ENCODE results near the gene SZT2. TPM values are rescaled to one million over a fixed set of nuclear protein-coding genes. Genes with fewer than 3 reads are reported as not detected.
"Not testable (repeated sequence)": the region's sequence is repeated elsewhere in the genome, so short reads cannot be mapped to it uniquely, and the experiment has no call there.

The SZT2 gene
- total RNA-seq, 1 donor from 2014 or later: 139 TPM

DNA sequence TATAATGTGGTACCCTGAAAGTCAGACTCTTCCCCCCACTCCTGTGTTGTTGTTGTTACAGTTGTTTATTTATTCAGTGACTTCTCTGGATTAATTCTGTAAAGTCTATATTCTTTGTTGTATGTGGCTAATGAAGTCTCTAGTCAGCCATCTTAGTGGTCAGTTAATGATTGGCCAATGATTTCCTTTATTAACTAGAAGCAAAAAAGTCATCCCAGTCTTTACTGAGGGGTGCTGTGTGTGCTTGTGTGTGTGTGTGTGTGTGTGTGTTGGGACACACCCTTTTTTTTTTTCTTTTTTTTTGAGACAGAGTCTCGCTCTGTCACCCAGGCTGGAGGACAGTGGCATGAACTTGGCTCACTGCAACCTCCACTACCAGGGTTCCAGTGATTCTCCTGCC is 101.4 kb downstream of the SZT2 start:
- Mint-ChIP-seq H3K27ac (no peak overlapping the region), H3K27me3 (peaks cover 18% of the 10 kb centered on the region), H3K4me3 (no peak overlapping the region), H3K4me1 (no peaks in the 10 kb centered on the region), H3K9me3 (peaks cover 37% of the 10 kb centered on the region), H3K36me3 (ENCODE audit: low read depth) (peaks cover 4% of the 10 kb centered on the region)
- POLR2A ChIA-PET: no interaction called here
- TF ChIP-seq, protein P1, sequence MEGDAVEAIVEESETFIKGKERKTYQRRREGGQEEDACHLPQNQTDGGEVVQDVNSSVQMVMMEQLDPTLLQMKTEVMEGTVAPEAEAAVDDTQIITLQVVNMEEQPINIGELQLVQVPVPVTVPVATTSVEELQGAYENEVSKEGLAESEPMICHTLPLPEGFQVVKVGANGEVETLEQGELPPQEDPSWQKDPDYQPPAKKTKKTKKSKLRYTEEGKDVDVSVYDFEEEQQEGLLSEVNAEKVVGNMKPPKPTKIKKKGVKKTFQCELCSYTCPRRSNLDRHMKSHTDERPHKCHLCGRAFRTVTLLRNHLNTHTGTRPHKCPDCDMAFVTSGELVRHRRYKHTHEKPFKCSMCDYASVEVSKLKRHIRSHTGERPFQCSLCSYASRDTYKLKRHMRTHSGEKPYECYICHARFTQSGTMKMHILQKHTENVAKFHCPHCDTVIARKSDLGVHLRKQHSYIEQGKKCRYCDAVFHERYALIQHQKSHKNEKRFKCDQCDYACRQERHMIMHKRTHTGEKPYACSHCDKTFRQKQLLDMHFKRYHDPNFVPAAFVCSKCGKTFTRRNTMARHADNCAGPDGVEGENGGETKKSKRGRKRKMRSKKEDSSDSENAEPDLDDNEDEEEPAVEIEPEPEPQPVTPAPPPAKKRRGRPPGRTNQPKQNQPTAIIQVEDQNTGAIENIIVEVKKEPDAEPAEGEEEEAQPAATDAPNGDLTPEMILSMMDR (IDR thresholded peaks at IDR 0.05): no peak
- intact Hi-C loops (cut with micrococcal nuclease): no loop called here
- CTCF ChIA-PET: no interaction called here
- DNase-seq: no peak
- no peak for ATAC-seq (ENCODE audit: low read depth)

DNA sequence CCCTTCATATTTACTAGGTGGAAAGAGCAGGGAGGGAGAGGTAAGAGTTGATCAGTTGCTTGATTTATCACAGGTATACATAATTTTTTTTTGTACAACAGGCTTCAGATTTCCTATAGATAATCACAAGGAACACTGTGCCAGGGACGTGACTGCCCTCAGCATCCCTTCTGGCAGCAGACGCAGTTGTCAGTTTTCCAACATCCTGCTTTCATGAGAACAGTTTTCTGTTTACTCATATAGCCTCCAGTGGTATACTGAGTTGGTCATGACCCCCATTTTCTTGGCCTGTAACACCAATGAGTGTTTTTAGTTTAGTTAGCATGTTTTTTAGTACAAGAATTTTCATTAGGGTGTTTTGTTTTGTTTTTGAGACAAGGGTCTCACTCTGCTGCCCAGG is 103.1 kb downstream of the SZT2 start:
- Mint-ChIP-seq H3K36me3 (ENCODE audit: low read depth) (peaks cover 2% of the 10 kb centered on the region), H3K27me3 (peaks cover 18% of the 10 kb centered on the region), H3K27ac (no peak overlapping the region), H3K9me3 (peaks cover 30% of the 10 kb centered on the region), H3K4me3 (no peak overlapping the region), H3K4me1 (no peaks in the 10 kb centered on the region)
- CTCF ChIA-PET: no interaction called here
- TF ChIP-seq, protein P1 (IDR thresholded peaks at IDR 0.05): no peak
- ATAC-seq (ENCODE audit: low read depth) (no peak), DNase-seq (no peak)
- POLR2A ChIA-PET: no interaction called here
- intact Hi-C loops (cut with micrococcal nuclease): no loop called here

DNA sequence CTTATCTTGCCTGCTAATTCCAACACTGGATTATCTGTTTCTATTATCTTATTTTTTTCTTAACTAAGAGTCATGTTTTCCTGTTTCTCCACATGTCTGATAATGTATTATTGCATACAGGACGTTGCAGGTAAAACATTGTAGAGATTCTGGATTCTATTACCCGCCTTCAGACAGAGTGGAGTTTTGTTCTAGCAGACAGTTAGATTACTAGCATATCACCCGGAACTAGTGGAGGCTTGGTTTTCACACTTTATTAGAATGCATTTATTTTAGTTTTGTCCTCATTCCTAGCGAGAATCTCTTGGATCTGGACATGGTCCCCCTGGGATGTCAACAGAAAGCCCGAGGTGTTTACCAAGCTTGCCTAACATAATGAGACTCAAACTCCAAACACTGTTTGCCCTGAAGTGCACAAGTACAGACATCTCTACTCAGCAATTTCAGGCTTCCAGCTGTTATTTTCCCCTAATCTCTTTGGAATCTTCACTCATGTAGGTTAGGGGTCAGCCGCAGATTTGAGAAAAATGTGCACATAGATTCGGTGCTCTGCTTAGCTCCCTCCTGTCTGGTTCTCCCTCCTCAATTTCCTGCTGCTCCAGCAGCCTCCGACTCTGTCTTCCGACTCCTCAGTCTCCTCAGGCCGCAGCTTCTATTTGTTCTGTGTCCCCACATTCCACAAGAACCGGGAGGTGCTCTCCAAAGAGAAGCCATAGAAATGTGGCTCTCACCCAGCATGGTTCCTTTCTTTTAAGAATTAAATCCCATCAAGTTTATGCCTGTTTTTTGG is 104.2 kb downstream of the SZT2 start:
- H3K27me3 Mint-ChIP-seq: peaks cover 18% of the 10 kb centered on the region
- no peak overlapping the region for H3K4me3 Mint-ChIP-seq
- no peak overlapping the region for H3K27ac Mint-ChIP-seq
- CTCF ChIA-PET: no interaction called here
- TF ChIP-seq, protein P1 (IDR thresholded peaks at IDR 0.05): no peak
- ATAC-seq (ENCODE audit: low read depth) (no peak), DNase-seq (no peak)
- no peaks in the 10 kb centered on the region for H3K4me1 Mint-ChIP-seq
- peaks cover 25% of the 10 kb centered on the region for H3K9me3 Mint-ChIP-seq
- POLR2A ChIA-PET: no interaction called here
- intact Hi-C loops (cut with micrococcal nuclease): no loop called here
- no peaks in the 10 kb centered on the region for H3K36me3 Mint-ChIP-seq (ENCODE audit: low read depth)

DNA sequence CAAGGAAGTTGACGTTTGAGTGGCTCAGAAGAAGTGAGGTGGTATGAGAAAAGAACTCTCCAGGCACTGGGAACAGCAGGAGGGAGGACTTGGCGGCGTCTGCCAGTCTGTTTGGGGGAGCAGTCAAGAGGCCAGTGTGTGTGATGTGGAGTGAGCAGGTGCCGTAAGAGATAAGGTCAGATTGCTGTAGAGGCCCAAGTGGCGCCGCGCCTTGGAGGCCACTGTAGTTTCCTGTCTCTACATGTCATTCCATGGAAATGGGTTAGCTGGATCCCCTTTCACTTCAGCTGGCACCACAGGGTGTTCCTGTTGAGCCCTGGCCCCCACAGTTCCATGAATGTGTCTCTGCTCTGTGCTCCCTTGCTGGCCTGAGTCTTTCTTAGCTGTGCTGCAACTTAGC is 105.5 kb downstream of the SZT2 start:
- Mint-ChIP-seq H3K4me3 (no peak overlapping the region), H3K4me1 (no peaks in the 10 kb centered on the region), H3K36me3 (ENCODE audit: low read depth) (no peaks in the 10 kb centered on the region), H3K27ac (no peak overlapping the region), H3K27me3 (peaks cover 22% of the 10 kb centered on the region), H3K9me3 (peaks cover 14% of the 10 kb centered on the region)
- TF ChIP-seq, protein P1 (IDR thresholded peaks at IDR 0.05): no peak
- intact Hi-C loops (cut with micrococcal nuclease): no loop called here
- ChIA-PET POLR2A (no interaction called here), CTCF (no interaction called here)
- ATAC-seq (ENCODE audit: low read depth) (no peak), DNase-seq (no peak)

DNA sequence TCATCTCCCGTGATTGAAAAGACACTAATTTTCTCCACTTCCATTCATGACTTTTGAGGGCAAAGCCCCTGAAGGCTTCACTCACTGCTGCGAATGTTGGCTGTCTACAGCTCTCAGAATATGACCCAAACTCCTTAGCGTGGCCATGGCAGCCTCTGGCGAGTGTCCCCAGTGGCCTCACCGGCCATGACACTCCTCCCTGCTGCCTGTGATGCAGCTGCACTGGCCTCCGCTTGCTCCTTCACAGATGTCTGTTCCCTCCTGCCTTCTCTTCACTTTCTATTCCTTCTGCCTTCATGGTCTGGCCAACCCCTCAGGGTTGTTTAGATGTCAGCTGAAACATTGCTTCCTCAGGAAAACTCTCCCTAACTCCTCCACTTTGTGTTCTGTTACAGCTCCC is 110.2 kb downstream of the SZT2 start:
- Mint-ChIP-seq H3K4me3 (no peak overlapping the region), H3K27me3 (peaks cover 15% of the 10 kb centered on the region), H3K36me3 (ENCODE audit: low read depth) (no peaks in the 10 kb centered on the region), H3K27ac (no peak overlapping the region), H3K9me3 (no peaks in the 10 kb centered on the region), H3K4me1 (no peaks in the 10 kb centered on the region)
- CTCF ChIA-PET: no interaction called here
- TF ChIP-seq, protein P1 (IDR thresholded peaks at IDR 0.05): no peak
- DNase-seq: no peak
- no peak for ATAC-seq (ENCODE audit: low read depth)
- POLR2A ChIA-PET: no interaction called here
- intact Hi-C loops (cut with micrococcal nuclease): no loop called here

DNA sequence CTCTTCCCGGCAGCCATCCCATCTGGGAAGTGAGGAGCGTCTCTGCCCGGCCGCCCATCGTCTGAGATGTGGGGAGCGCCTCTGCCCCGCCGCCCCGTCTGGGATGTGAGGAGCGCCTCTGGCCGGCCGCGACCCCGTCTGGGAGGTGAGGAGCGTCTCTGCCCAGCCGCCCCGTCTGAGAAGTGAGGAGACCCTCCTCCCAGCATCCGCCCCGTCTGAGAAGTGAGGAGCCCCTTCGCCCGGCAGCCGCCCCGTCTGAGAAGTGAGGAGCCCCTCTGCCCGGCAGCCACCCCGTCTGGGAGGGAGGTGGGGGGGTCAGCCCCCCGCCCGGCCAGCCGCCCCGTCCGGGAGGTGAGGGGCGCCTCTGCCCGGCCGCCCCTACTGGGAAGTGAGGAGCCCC is 112.1 kb downstream of the SZT2 start:
- H3K4me1 Mint-ChIP-seq; POLR2A ChIA-PET; intact Hi-C loops (cut with micrococcal nuclease); ATAC-seq (ENCODE audit: low read depth); DNase-seq; CTCF ChIA-PET; H3K27ac Mint-ChIP-seq; H3K9me3 Mint-ChIP-seq; H3K36me3 Mint-ChIP-seq (ENCODE audit: low read depth); H3K4me3 Mint-ChIP-seq: not testable (repeated sequence)
- peaks cover 17% of the 10 kb centered on the region for H3K27me3 Mint-ChIP-seq
